ENCODE measurements around the gene MET. TPM values are rescaled to one million over a fixed set of nuclear protein-coding genes. Genes with fewer than 3 reads are reported as not detected.
A peak's percentile ranks its signal among the peaks of the same experiment; 100 is the strongest.
"Not testable (repeated sequence)": the region's sequence is repeated elsewhere in the genome, so short reads cannot be mapped to it uniquely, and the experiment has no call there.

MET gene
- total RNA-seq (2012; rRNA removed) = 55.9 and 94.8 TPM in 2 replicates

DNA sequence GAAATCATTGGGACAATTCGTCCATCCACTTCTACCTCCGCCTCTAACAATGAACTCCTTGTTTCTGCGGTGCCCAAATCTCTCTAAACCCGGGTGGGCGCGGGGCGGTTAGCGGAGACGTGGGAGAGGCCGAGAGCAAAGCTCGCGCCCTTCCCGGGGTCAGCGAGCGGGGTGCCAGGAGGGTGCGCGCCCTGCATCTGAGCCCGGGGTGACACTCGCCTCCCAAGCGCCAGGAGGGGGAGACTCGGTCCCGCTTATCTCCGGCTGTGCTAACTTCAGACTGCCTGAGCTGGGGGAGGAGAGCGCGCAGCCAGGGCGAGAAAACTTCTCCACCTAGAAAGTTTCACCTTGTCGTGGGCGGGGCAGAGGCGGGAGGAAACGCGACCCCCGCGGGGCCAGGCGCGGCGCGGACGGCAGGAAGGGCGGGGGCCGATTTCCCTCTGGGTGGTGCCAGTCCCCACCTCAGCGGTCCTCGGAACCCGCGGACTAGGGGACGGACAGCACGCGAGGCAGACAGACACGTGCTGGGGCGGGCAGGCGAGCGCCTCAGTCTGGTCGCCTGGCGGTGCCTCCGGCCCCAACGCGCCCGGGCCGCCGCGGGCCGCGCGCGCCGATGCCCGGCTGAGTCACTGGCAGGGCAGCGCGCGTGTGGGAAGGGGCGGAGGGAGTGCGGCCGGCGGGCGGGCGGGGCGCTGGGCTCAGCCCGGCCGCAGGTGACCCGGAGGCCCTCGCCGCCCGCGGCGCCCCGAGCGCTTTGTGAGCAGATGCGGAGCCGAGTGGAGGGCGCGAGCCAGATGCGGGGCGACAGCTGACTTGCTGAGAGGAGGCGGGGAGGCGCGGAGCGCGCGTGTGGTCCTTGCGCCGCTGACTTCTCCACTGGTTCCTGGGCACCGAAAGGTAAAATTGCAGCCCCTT is at the start of gene MET:
Gene MET (plus strand): TSS at position 516 of the 915 bp plus-strand sequence. CDS start 26,889 bp downstream, outside the sequence.
- Histone ChIP-seq H3K27me3 (ENCODE audit: control insufficient read depth, insufficient read depth, low read length) (no peaks in the 10 kb centered on the region), H3K4me1 (ENCODE audit: control insufficient read depth, insufficient read depth, low read length) (peaks cover 35% of the 10 kb centered on the region), H3K9ac (ENCODE audit: low read depth, low read length) (peak within 1 kb of the TSS; percentile 93), H3K9me3 (replicated peaks; ENCODE audit: low read length) (no peaks in the 10 kb centered on the region), H3K36me3 (ENCODE audit: insufficient read depth, low read length) (no peaks in the 10 kb centered on the region), H3K4me2 (ENCODE audit: low read length) (peak within 1 kb of the TSS; percentile 91), H3K4me3 (ENCODE audit: low read length) (peak within 1 kb of the TSS; percentile 93)

DNA sequence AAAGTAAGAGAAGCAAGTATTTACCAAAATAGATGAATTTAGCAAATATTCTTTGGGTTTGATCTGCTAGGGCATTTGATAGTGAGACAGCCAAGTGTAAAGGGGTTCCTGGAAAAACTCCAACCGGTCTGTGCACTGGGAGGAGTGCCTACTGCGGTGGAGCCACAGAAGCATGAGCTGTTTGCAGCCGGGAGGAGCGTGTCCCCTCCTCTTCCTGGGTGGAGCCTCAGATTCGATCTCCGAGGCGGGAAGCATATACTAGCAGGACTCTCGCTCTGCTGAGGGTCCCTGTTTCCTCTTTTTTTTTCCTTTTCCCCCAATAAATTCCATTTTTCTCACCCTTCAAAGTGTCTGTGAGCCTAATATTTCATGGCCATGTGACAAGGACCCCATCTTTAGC is 45.1 kb upstream of the MET start:
- H3K4me1 ChIP-seq (ENCODE audit: control insufficient read depth, insufficient read depth, low read length) = peaks cover 28% of the 10 kb centered on the region

DNA sequence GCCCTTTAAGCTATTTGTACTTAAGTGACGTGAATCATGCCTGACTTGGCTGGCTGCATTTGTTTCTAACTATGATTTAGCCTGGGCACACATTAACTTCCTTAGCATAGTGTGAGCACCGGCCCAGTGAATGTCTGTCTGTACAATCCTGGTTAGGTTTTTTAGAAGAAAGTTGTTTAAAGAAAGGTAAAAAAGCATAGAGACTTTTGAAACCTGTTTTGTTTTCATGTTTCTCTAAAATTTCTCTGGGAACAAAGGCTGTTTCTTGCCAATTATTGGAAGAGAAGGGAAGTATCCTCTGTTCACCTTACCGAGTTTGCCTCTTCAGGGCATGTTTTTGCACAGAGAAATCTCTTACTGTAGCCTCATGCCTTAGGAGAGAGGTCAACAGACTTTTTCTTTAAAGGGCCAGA is 42.9 kb upstream of the MET start:
- Histone ChIP-seq H3K4me2 (ENCODE audit: low read length) (peak overlapping the region; percentile 42), H3K4me3 (ENCODE audit: low read length) (no peak overlapping the region), H3K9ac (ENCODE audit: low read depth, low read length) (peak overlapping the region; percentile 49), H3K4me1 (ENCODE audit: control insufficient read depth, insufficient read depth, low read length) (peaks cover 48% of the 10 kb centered on the region), H3K27me3 (ENCODE audit: control insufficient read depth, insufficient read depth, low read length) (no peaks in the 10 kb centered on the region), H3K9me3 (replicated peaks; ENCODE audit: low read length) (no peaks in the 10 kb centered on the region), H3K36me3 (ENCODE audit: insufficient read depth, low read length) (no peaks in the 10 kb centered on the region)

More for the DNA sequence above, 45.1 kb upstream of the MET start:
- Histone ChIP-seq H3K9ac (ENCODE audit: low read depth, low read length) (no peak overlapping the region), H3K27me3 (ENCODE audit: control insufficient read depth, insufficient read depth, low read length) (peaks cover 5% of the 10 kb centered on the region), H3K36me3 (ENCODE audit: insufficient read depth, low read length) (no peaks in the 10 kb centered on the region), H3K4me3 (ENCODE audit: low read length) (no peak overlapping the region), H3K9me3 (replicated peaks; ENCODE audit: low read length) (no peaks in the 10 kb centered on the region), H3K4me2 (ENCODE audit: low read length) (no peak overlapping the region)

DNA sequence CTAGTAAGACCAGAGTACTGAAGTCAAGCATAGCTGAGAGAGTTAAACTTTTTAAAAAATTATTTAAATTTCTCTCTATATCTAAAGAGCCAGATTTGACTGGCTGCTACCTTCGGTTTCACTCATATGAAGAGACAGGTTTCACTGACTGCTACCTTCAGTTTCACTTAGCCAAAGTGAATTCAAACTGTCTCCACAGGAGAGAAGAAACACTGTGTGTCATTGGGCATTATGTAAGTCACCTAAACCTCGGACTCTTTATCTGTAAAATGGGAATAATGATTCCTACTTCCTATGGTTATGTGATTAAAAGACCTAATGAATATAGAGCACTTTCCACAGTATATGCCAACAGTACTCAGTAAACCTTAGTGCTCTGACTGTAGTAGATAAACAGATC is 41.6 kb upstream of the MET start:
- H3K9ac ChIP-seq (ENCODE audit: low read depth, low read length) = no peak overlapping the region
- H3K36me3 ChIP-seq (ENCODE audit: insufficient read depth, low read length) = no peaks in the 10 kb centered on the region
- H3K27me3 ChIP-seq (ENCODE audit: control insufficient read depth, insufficient read depth, low read length) = no peaks in the 10 kb centered on the region
- H3K4me1 ChIP-seq (ENCODE audit: control insufficient read depth, insufficient read depth, low read length) = peaks cover 48% of the 10 kb centered on the region
- no peak overlapping the region for H3K4me3 ChIP-seq (ENCODE audit: low read length)
- peak overlapping the region; percentile 62 for H3K4me2 ChIP-seq (ENCODE audit: low read length)
- no peaks in the 10 kb centered on the region for H3K9me3 ChIP-seq (replicated peaks; ENCODE audit: low read length)

DNA sequence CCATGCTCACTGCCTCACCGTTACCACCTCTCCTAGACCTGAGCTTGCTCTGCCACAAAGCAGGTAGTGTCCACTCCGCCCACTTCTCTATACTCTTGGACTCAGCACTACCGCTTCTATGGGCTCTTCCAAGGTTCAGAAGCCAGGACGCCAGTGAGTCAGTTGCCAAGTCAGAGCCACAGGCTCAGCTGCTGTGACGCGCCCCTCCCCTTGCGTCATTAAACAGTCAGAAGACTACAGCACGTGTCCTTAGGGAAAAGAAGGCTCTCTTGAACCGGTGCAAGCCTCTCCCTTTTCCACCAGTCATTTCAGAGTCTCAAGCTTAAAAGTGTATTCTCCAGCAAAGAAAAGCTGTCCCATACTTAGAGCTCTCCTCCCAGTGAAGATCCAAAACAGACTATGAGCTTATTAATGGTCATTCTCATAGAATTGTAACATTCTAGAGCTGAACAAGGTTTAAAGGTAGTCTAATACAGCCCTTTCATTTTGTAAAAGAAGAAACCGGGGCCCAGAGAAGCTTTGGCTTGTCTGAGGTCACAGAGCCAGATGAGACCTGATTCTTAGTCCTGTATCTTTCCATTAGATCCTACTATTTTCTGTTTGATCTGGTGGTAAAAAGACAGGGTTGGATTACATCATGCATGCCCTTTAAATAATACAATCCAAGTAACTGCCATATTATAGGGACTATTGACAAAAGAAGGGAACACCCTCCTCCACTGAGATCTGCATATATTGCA is 40.9 kb upstream of the MET start:
- H3K4me2 ChIP-seq (ENCODE audit: low read length) = peak overlapping the region; percentile 62
- H3K9ac ChIP-seq (ENCODE audit: low read depth, low read length) = peak overlapping the region; percentile 55
- H3K4me3 ChIP-seq (ENCODE audit: low read length) = no peak overlapping the region
- H3K36me3 ChIP-seq (ENCODE audit: insufficient read depth, low read length) = no peaks in the 10 kb centered on the region
- no peaks in the 10 kb centered on the region for H3K27me3 ChIP-seq (ENCODE audit: control insufficient read depth, insufficient read depth, low read length)
- peaks cover 48% of the 10 kb centered on the region for H3K4me1 ChIP-seq (ENCODE audit: control insufficient read depth, insufficient read depth, low read length)
- no peaks in the 10 kb centered on the region for H3K9me3 ChIP-seq (replicated peaks; ENCODE audit: low read length)

DNA sequence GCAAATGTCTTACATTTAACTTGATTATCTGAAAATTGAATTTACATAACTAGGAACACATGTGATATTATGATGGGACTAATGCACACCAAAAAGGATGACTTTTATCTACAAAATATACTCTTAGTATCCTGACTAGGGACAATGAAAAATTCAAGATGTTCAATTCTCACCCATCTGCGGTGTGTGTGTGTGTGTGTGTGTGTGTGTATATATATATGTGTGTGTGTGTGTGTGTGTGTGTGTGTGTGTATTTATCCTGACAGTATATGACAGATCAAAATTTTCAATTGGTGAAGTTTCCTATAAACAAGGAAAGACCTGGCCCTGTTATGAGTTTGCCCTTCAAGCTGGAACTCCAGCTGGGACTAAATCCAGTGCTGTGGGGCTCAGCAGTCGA is 40.3 kb upstream of the MET start:
- peaks cover 48% of the 10 kb centered on the region for H3K4me1 ChIP-seq (ENCODE audit: control insufficient read depth, insufficient read depth, low read length)
- H3K9me3 ChIP-seq (replicated peaks; ENCODE audit: low read length) = no peaks in the 10 kb centered on the region
- no peaks in the 10 kb centered on the region for H3K36me3 ChIP-seq (ENCODE audit: insufficient read depth, low read length)
- no peak overlapping the region for H3K9ac ChIP-seq (ENCODE audit: low read depth, low read length)
- H3K27me3 ChIP-seq (ENCODE audit: control insufficient read depth, insufficient read depth, low read length) = no peaks in the 10 kb centered on the region
- H3K4me2 ChIP-seq (ENCODE audit: low read length) = no peak overlapping the region
- no peak overlapping the region for H3K4me3 ChIP-seq (ENCODE audit: low read length)

DNA sequence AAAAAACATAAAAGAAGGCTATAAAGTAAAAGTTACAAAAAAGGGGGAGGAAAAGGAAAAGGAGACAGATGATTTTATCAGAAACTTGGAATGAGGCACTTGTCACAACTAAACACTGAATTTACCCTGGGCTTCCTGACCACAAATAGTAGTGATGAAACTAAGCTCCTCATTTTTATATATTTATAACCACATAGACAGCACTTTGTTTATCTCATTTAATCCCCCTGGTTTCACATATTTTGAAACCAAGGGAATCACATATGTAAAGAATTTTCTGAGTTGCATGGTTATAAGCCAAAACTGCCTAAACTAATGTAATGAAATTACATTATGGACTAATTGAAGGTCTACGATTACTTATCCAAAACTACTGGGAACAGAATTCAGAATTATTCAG is 39.6 kb upstream of the MET start:
- Histone ChIP-seq H3K27me3 (ENCODE audit: control insufficient read depth, insufficient read depth, low read length) (no peaks in the 10 kb centered on the region), H3K4me2 (ENCODE audit: low read length) (no peak overlapping the region), H3K36me3 (ENCODE audit: insufficient read depth, low read length) (no peaks in the 10 kb centered on the region), H3K4me3 (ENCODE audit: low read length) (no peak overlapping the region), H3K9me3 (replicated peaks; ENCODE audit: low read length) (no peaks in the 10 kb centered on the region), H3K9ac (ENCODE audit: low read depth, low read length) (no peak overlapping the region), H3K4me1 (ENCODE audit: control insufficient read depth, insufficient read depth, low read length) (peaks cover 48% of the 10 kb centered on the region)

DNA sequence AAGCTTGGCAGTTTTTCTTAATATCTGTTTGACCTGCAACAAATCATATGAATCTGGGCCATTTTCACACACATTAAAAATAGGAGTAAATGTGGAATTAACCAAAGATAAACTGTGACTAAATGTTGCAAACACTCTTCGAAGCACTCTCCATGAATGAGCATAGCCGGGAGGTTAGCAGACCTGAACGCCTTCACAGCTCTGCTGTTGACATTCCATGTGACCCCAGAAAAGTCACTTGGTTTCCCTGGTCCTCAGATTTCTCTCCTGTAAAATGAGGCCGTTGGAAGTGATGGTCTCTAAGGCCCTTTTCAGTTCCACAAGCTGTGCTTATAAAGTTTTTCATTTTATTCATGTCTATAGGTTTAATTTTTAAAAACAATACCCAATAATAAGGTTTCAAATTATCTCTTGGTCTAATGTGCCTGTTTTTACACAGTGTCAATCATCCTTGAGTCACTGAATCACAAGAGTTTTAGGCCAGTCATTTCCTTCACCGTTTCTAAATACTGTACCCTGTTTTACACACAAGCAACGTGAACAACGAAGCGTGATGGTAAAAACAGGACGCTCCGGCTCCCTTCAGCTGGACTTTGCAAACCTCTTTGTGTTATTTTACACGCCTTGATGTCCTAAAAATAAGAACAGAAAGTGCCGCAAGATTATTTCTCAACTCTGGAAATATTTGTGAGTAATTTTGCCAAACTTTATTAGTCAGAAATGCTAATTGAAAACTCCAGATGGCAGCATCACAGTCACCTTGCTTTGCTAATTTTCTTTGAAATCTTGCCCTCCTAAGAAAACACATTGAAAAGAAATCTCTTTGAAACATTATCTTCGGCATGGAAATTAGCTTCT is 38.6 kb upstream of the MET start:
- H3K4me2 ChIP-seq (ENCODE audit: low read length) = peak overlapping the region; percentile 53
- no peaks in the 10 kb centered on the region for H3K9me3 ChIP-seq (replicated peaks; ENCODE audit: low read length)
- peaks cover 48% of the 10 kb centered on the region for H3K4me1 ChIP-seq (ENCODE audit: control insufficient read depth, insufficient read depth, low read length)
- H3K9ac ChIP-seq (ENCODE audit: low read depth, low read length) = peak overlapping the region; percentile 64
- peak overlapping the region; percentile 14 for H3K4me3 ChIP-seq (ENCODE audit: low read length)
- no peaks in the 10 kb centered on the region for H3K27me3 ChIP-seq (ENCODE audit: control insufficient read depth, insufficient read depth, low read length)
- H3K36me3 ChIP-seq (ENCODE audit: insufficient read depth, low read length) = no peaks in the 10 kb centered on the region

DNA sequence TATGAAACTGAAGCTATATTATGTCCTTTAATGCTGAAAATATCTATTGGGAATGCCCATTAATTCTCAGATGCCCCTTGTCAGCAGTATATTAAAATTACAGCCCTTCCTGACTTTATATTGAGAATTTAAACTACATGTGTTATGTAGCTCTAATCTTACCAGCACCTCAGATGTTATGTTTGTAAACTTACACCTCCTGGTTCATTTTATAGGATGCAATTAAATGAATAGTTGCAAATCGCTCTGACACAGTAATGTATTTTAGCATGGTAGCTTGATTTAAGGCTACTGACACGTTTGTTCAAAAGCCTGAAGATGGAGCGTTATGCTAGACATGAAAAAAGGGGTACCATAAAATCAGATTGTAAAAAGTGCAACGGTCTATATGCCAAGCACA is 35.0 kb upstream of the MET start:
- Histone ChIP-seq H3K4me1 (ENCODE audit: control insufficient read depth, insufficient read depth, low read length) (peaks cover 19% of the 10 kb centered on the region), H3K36me3 (ENCODE audit: insufficient read depth, low read length) (no peaks in the 10 kb centered on the region), H3K9me3 (replicated peaks; ENCODE audit: low read length) (no peaks in the 10 kb centered on the region)

DNA sequence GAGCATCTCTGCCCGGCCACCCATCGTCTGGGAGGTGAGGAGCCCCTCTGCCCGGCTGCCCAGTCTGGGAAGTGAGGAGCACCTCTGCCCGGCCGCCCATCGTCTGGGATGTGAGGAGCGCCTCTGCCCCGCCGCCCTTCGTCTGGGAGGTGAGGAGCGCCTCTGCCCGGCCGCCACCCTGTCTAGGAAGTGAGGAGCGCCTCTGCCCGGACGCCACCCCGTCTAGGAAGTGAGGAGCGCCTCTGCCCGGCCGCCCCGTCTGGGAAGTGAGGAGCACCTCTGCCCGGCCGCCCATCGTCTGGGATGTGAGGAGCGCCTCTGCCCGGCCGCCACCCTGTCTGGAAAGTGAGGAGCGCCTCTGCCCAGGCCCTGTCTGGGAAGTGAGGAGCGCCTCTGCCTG is 33.4 kb upstream of the MET start:
- H3K36me3 ChIP-seq (ENCODE audit: insufficient read depth, low read length); H3K9me3 ChIP-seq (replicated peaks; ENCODE audit: low read length); H3K9ac ChIP-seq (ENCODE audit: low read depth, low read length); H3K27me3 ChIP-seq (ENCODE audit: control insufficient read depth, insufficient read depth, low read length); H3K4me2 ChIP-seq (ENCODE audit: low read length); H3K4me1 ChIP-seq (ENCODE audit: control insufficient read depth, insufficient read depth, low read length); H3K4me3 ChIP-seq (ENCODE audit: low read length): not testable (repeated sequence)

More for the DNA sequence above, 35.0 kb upstream of the MET start:
- Histone ChIP-seq H3K4me3 (ENCODE audit: low read length) (no peak overlapping the region), H3K27me3 (ENCODE audit: control insufficient read depth, insufficient read depth, low read length) (no peaks in the 10 kb centered on the region), H3K9ac (ENCODE audit: low read depth, low read length) (no peak overlapping the region), H3K4me2 (ENCODE audit: low read length) (no peak overlapping the region)

Measured in skeletal muscle satellite cell (primary cell).